ENCODE measurements around the gene MOCS3.

- TF ChIP-seq POLR2AphosphoS5 (IDR thresholded peaks at IDR 0.05; ENCODE audit: low read depth, low read length) = no peak
- no peak for TF ChIP-seq POLR2A (IDR thresholded peaks at IDR 0.05; ENCODE audit: low read depth, low read length)
- TF ChIP-seq TAF1 (IDR thresholded peaks at IDR 0.05; ENCODE audit: borderline replicate concordance, low read depth, low read length) = no peak
Observed at GRCh38 chr20:50957276-50957675, 1.3 kb upstream of the MOCS3 start.
